ENCODE data around the gene KLB.

Gene KLB

DNA sequence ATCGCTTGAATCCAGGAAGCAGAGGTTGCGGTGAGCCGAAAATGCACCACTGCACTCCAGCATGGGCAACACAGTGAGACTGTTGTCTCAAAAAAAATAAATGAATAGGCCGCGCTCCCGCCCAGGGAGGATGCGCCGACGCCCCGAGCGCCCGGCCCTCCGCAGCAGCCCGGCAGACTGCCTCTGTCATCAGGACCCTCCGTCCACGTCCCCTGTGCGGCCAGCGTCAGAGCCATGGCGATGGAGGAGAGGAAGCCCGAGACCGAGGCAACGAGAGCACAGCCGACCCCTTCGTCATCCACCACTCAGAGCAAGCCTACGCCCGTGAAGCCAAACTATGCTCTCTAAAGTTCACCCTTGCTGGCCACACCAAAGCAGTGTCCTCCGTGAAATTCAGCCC lies 73.5 kb downstream of the KLB start:
- H3K27me3 ChIP-seq (replicated peaks; ENCODE audit: control insufficient read depth, insufficient read depth, low read length, poor library complexity, severe bottlenecking), result no peaks in the 10 kb centered on the region
- no peak for DNase-seq
- H3K4me1 ChIP-seq (ENCODE audit: control insufficient read depth, insufficient read depth, low read length, poor library complexity, severe bottlenecking), result no peaks in the 10 kb centered on the region
- no peaks in the 10 kb centered on the region for H3K9me3 ChIP-seq (ENCODE audit: control insufficient read depth, low read length)
- no peaks in the 10 kb centered on the region for H3K36me3 ChIP-seq (ENCODE audit: control insufficient read depth, insufficient read depth, low read length)
- H3K27ac ChIP-seq (ENCODE audit: insufficient read depth, low read length, poor library complexity, severe bottlenecking), result no peak overlapping the region
- no peak overlapping the region for H3K4me3 ChIP-seq (ENCODE audit: insufficient read depth, low read depth, low read length, poor library complexity, severe bottlenecking)

DNA sequence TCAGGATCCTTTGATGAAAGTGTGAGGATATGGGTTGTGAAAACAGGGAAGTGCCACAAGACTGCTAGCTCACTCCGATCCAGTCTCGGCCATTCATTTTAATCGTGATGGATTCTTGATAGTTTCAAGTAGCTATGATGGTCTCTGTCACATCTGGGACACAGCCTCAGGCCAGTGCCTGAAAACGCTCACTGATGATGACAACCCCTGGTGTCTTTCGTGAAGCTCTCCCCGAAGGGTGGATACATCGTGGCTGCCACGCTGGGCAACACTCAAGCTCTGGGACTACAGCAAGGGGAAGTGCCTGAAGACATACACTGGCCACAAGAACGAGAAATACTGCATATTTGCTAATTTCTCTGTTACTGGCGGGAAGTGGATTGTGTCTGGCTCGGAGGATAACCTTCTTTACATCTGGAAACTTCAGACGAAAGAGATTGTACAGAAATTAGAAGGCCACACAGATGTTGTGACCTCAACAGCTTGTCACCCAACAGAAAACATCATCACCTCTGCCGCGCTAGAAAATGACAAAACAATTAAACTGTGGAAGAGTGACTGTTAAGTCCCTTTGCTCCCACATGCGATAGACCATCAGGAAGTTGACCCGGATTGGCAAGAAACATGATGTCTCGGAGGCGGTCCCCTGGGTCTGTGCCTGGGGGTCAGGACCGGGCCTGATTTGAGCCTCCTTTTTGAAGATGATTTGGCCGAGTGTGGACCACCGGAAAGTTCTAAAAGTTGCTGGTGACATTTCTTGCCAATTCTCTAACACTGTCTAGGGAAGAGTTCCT lies 74.4 kb downstream of the KLB start:
- no peak overlapping the region for H3K27ac ChIP-seq (ENCODE audit: insufficient read depth, low read length, poor library complexity, severe bottlenecking)

GRCh38 chr4:39484582-39485272 lies 78.0 kb downstream of the KLB start:
- Histone ChIP-seq H3K27me3 (replicated peaks; ENCODE audit: control insufficient read depth, insufficient read depth, low read length, poor library complexity, severe bottlenecking) (no peaks in the 10 kb centered on the region), H3K27ac (ENCODE audit: insufficient read depth, low read length, poor library complexity, severe bottlenecking) (no peak overlapping the region), H3K4me1 (ENCODE audit: control insufficient read depth, insufficient read depth, low read length, poor library complexity, severe bottlenecking) (no peaks in the 10 kb centered on the region), H3K4me3 (ENCODE audit: insufficient read depth, low read depth, low read length, poor library complexity, severe bottlenecking) (no peak overlapping the region), H3K9me3 (ENCODE audit: control insufficient read depth, low read length) (no peaks in the 10 kb centered on the region), H3K36me3 (ENCODE audit: control insufficient read depth, insufficient read depth, low read length) (no peaks in the 10 kb centered on the region)
- no peak for DNase-seq

More for the DNA sequence above, 74.4 kb downstream of the KLB start:
- no peak for DNase-seq
- no peaks in the 10 kb centered on the region for H3K36me3 ChIP-seq (ENCODE audit: control insufficient read depth, insufficient read depth, low read length)
- no peaks in the 10 kb centered on the region for H3K9me3 ChIP-seq (ENCODE audit: control insufficient read depth, low read length)
- H3K27me3 ChIP-seq (replicated peaks; ENCODE audit: control insufficient read depth, insufficient read depth, low read length, poor library complexity, severe bottlenecking), result no peaks in the 10 kb centered on the region
- H3K4me1 ChIP-seq (ENCODE audit: control insufficient read depth, insufficient read depth, low read length, poor library complexity, severe bottlenecking), result no peaks in the 10 kb centered on the region
- no peak overlapping the region for H3K4me3 ChIP-seq (ENCODE audit: insufficient read depth, low read depth, low read length, poor library complexity, severe bottlenecking)

DNA sequence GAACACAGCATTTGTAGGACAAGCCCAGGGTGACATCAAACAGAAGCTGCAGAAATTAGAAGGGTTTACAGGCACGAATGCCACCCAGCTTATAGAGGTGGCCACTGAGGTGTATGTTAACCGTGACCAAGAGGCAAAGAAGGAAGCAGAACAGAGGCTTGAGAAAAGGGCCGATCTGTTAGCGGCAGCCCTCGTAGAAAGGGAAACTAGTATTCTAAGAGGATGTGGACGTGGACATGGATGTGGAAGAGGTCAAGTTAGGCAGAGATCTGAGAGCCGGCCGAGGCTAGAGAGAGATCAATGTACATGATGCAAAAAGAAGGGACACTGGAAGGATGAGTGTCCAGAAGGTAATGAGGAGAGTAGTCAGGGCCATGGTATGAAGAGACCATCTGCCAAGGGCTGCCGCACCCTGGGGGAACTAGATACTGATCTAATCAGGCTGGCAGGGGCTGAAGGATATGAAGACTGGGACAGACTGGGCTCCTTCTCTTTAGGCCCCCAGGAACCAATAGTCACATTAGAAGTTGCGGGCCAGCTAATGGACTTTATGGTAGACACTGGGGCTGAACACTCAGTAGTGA lies 79.6 kb downstream of the KLB start:
- H3K4me3 ChIP-seq (ENCODE audit: insufficient read depth, low read depth, low read length, poor library complexity, severe bottlenecking), result no peak overlapping the region
- H3K27me3 ChIP-seq (replicated peaks; ENCODE audit: control insufficient read depth, insufficient read depth, low read length, poor library complexity, severe bottlenecking), result no peaks in the 10 kb centered on the region
- no peaks in the 10 kb centered on the region for H3K36me3 ChIP-seq (ENCODE audit: control insufficient read depth, insufficient read depth, low read length)
- H3K4me1 ChIP-seq (ENCODE audit: control insufficient read depth, insufficient read depth, low read length, poor library complexity, severe bottlenecking), result no peaks in the 10 kb centered on the region
- DNase-seq, result no peak
- H3K9me3 ChIP-seq (ENCODE audit: control insufficient read depth, low read length), result no peaks in the 10 kb centered on the region
- no peak overlapping the region for H3K27ac ChIP-seq (ENCODE audit: insufficient read depth, low read length, poor library complexity, severe bottlenecking)

DNA sequence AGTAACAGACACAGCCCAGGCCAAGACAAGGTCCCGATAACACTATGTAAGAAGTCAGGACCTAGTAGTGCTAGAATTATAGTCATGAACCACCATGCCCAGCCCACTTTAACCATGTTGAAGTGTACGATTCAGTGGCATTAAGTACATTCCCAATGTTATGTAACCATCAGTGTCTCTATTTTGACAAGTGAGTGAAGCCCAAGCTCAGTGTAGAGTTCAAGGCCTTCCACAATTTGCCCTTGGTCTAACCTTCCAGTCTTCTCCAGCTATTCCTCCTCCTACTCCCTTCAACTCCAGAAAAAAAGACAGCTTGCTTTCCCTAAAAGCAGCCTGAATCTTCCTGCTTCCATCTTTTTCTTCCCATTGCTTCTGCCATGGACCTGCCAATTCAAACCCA lies 83.6 kb downstream of the KLB start:
- DNase-seq, result no peak
- Histone ChIP-seq H3K36me3 (ENCODE audit: control insufficient read depth, insufficient read depth, low read length) (no peaks in the 10 kb centered on the region), H3K4me3 (ENCODE audit: insufficient read depth, low read depth, low read length, poor library complexity, severe bottlenecking) (no peak overlapping the region), H3K4me1 (ENCODE audit: control insufficient read depth, insufficient read depth, low read length, poor library complexity, severe bottlenecking) (no peaks in the 10 kb centered on the region), H3K27me3 (replicated peaks; ENCODE audit: control insufficient read depth, insufficient read depth, low read length, poor library complexity, severe bottlenecking) (no peaks in the 10 kb centered on the region), H3K9me3 (ENCODE audit: control insufficient read depth, low read length) (no peaks in the 10 kb centered on the region), H3K27ac (ENCODE audit: insufficient read depth, low read length, poor library complexity, severe bottlenecking) (no peak overlapping the region)

DNA sequence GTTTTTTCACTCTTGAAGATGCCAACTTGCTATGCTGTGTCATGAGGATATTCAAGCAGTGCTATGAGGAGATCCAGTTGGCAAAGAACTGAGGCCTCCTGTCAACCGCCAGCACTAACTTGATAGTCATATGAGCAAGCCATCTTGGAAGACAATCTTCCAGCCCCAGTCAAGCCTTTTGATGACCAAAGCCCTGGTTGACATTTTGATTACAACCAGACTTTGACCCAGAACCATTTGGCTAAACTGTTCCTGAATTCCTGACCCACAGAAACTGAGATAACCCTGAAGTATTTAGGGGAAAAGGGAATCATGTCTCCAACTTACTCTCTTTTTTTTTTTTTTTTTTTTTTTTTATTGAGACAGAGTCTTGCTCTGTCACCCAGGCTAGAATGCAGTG lies 87.6 kb downstream of the KLB start:
- H3K27me3 ChIP-seq (replicated peaks; ENCODE audit: control insufficient read depth, insufficient read depth, low read length, poor library complexity, severe bottlenecking), result no peaks in the 10 kb centered on the region
- no peaks in the 10 kb centered on the region for H3K4me1 ChIP-seq (ENCODE audit: control insufficient read depth, insufficient read depth, low read length, poor library complexity, severe bottlenecking)
- H3K4me3 ChIP-seq (ENCODE audit: insufficient read depth, low read depth, low read length, poor library complexity, severe bottlenecking), result no peak overlapping the region
- DNase-seq, result no peak
- no peaks in the 10 kb centered on the region for H3K9me3 ChIP-seq (ENCODE audit: control insufficient read depth, low read length)
- peaks cover 2% of the 10 kb centered on the region for H3K36me3 ChIP-seq (ENCODE audit: control insufficient read depth, insufficient read depth, low read length)
- H3K27ac ChIP-seq (ENCODE audit: insufficient read depth, low read length, poor library complexity, severe bottlenecking), result no peak overlapping the region

DNA sequence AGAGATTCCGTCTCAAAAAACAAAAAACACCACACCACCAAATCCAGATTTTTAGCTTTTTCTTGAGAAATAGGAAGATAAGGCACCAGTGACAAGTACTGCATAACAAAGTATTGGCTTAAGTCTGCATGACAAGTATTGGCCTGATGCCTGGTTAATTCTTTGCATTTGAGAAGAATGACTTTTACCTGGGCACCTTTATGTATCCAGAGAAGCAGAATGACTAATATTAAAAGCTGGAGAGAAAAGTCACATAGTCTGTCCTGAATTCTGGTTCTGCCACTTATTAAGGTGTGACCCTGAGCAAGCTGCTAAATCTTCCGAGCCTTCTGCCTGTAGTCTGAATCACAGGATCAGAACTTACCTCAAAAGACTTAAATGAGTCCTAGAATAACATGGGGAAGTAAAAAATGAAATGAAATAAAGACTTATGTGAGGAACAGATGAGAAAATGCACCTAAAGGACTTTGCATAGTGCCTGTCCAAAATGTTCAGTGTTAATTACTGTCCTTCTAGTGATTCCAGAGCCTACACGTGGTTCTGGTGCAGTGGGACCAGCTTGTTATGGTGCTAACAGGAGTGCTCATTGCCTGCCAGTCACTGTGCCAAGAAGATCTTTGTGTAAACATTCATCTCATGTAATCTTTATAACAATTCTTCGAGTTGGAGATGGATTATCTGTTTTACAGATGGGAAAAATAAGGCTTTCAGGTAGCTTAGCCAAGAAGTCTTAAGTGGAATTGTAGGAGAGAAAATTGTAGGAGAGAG lies 88.9 kb downstream of the KLB start:
- Histone ChIP-seq H3K4me1 (ENCODE audit: control insufficient read depth, insufficient read depth, low read length, poor library complexity, severe bottlenecking) (no peaks in the 10 kb centered on the region), H3K9me3 (ENCODE audit: control insufficient read depth, low read length) (no peaks in the 10 kb centered on the region), H3K36me3 (ENCODE audit: control insufficient read depth, insufficient read depth, low read length) (peaks cover 4% of the 10 kb centered on the region), H3K27ac (ENCODE audit: insufficient read depth, low read length, poor library complexity, severe bottlenecking) (no peak overlapping the region), H3K27me3 (replicated peaks; ENCODE audit: control insufficient read depth, insufficient read depth, low read length, poor library complexity, severe bottlenecking) (no peaks in the 10 kb centered on the region), H3K4me3 (ENCODE audit: insufficient read depth, low read depth, low read length, poor library complexity, severe bottlenecking) (no peak overlapping the region)
- no peak for DNase-seq

GRCh38 chr4:39497909-39498726 lies 91.4 kb downstream of the KLB start:
- Histone ChIP-seq H3K27me3 (replicated peaks; ENCODE audit: control insufficient read depth, insufficient read depth, low read length, poor library complexity, severe bottlenecking) (no peaks in the 10 kb centered on the region), H3K4me3 (ENCODE audit: insufficient read depth, low read depth, low read length, poor library complexity, severe bottlenecking) (no peak overlapping the region), H3K36me3 (ENCODE audit: control insufficient read depth, insufficient read depth, low read length) (peaks cover 12% of the 10 kb centered on the region), H3K27ac (ENCODE audit: insufficient read depth, low read length, poor library complexity, severe bottlenecking) (no peak overlapping the region), H3K4me1 (ENCODE audit: control insufficient read depth, insufficient read depth, low read length, poor library complexity, severe bottlenecking) (no peaks in the 10 kb centered on the region), H3K9me3 (ENCODE audit: control insufficient read depth, low read length) (no peaks in the 10 kb centered on the region)
- no peak for DNase-seq

DNA sequence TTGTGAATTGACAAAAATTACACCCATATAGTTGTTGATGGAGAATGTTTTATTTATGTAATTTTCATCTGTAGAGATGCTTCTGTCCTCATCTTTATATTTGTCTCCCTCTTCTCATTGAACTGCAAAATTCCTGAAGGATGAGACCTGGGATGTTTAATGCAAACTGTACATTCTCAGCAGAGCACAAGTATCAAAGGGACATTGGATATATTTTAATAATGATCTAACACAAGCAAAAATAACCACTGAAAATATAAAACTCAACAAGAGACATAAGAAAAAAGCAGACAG lies 91.9 kb downstream of the KLB start:
- H3K27ac ChIP-seq (ENCODE audit: insufficient read depth, low read length, poor library complexity, severe bottlenecking), result no peak overlapping the region
- no peak overlapping the region for H3K4me3 ChIP-seq (ENCODE audit: insufficient read depth, low read depth, low read length, poor library complexity, severe bottlenecking)
- no peaks in the 10 kb centered on the region for H3K27me3 ChIP-seq (replicated peaks; ENCODE audit: control insufficient read depth, insufficient read depth, low read length, poor library complexity, severe bottlenecking)
- no peaks in the 10 kb centered on the region for H3K4me1 ChIP-seq (ENCODE audit: control insufficient read depth, insufficient read depth, low read length, poor library complexity, severe bottlenecking)
- peaks cover 15% of the 10 kb centered on the region for H3K36me3 ChIP-seq (ENCODE audit: control insufficient read depth, insufficient read depth, low read length)
- no peaks in the 10 kb centered on the region for H3K9me3 ChIP-seq (ENCODE audit: control insufficient read depth, low read length)
- DNase-seq, result no peak

Measured in effector memory CD4-positive, alpha-beta T cell (primary cell).